NCI-H460 (cell line): ENCODE measurements around the gene TANGO2. TPM values are rescaled to one million over a fixed set of nuclear protein-coding genes. Genes with fewer than 3 reads are reported as not detected.

ENCODE experiments used
- DNase-seq: peaks from one replicate; pipeline ENCODE4 v3.0.0-alpha.2; 2016; ENCODE audit warnings: low read depth; ENCODE audit errors: extremely low read depth
- small RNA-seq, 2 experiments: library from RNA; depleted of rRNA; stranded (forward); fragments of <200 nt; gene quantifications; one replicate each; pipeline ENCODE3, GENCODE V24; 2014
- total RNA-seq: library from RNA; depleted of rRNA; stranded (reverse); fragments of >200 nt; shearing (Covaris generic); gene quantifications from 2 replicates; pipeline ENCODE4 v1.2.3, GENCODE V29; 2014; rRNA removed

TANGO2 gene
- total RNA-seq, 1 experiment from 2014 or later, result 13.0 TPM

DNA sequence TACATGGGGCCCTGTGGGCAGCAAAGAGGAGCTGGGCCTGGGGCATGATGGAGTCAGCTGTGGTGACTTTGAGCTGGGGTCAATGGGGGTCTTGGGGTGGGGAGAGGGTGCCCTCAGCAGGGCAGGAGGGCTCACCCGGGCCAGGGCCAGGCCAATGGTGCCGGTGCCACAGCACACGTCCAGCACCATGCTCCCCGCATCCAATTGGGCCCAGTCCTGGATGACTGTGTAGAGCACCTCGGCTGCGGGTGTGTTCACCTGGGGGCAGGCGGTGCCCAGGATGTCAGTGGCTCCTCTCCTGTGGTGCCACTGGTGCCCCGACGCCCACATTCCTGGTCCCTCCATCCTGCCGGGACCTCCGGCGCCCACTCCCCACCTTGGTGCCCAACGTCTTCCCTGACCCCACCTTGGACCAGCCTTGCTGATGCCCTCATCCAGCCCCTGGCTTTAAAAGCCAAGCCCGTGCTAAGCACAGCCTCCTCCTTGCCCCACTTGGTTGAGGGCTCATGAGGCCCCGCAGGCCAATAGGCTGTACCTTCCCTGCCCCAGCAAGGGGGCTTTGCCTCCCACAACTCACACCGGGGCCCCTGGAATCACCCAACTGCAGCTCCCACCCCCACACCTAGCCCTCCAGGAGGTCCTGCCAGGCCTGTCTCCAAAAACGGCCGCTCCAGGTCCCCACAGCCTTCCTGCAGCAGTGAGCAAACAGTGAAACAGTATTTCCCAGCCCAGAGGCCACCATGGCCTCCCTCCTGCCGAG, 92.8 kb downstream of the TANGO2 start:
- no peak for DNase-seq

DNA sequence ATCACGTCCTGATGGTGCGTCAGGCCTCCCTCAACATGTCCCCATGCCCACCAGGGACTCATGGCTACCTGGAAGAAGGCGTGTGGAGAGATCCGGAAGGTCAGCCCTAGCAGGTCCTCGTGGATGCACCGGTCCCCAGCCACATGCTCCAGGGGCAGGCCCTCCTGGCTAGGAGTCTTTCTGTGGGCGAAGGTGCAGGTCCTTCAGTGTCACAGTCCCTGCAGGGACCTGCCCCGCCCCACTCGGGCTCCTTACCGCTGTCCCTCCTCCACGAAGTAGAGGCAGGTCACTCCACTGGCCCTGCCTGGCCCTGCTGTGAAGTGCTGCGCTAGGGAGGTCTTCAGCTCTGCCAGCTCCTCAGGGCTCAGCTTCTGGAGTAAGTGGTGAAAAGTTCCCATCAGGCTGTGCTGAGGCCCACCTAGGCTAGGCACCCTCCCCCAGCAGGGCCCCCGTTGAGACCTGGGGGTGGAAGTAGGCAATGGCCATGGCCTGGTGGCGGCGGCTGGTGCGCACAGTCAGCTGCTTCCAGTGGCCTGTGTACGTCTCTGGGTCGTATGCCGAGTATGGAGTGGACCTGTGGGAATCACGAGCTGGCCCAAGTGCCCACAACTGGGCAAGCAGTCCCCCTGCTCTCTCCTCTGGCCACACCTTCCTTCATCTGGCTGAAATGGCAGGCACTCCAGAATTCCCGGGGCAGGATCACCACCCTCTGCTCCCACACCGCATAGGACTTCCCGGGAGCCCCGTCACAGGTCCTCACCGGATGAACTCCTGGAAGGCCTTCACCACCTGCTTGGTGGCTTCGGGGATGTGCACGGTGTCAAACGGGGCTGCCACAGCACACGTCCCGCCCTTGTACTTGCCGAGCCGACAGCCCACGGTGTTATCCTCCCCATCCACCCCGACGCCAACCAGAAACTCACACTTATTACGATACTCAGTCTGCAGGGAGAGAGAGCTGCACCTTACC, 93.9 kb downstream of the TANGO2 start:
- DNase-seq, result no peak

DNA sequence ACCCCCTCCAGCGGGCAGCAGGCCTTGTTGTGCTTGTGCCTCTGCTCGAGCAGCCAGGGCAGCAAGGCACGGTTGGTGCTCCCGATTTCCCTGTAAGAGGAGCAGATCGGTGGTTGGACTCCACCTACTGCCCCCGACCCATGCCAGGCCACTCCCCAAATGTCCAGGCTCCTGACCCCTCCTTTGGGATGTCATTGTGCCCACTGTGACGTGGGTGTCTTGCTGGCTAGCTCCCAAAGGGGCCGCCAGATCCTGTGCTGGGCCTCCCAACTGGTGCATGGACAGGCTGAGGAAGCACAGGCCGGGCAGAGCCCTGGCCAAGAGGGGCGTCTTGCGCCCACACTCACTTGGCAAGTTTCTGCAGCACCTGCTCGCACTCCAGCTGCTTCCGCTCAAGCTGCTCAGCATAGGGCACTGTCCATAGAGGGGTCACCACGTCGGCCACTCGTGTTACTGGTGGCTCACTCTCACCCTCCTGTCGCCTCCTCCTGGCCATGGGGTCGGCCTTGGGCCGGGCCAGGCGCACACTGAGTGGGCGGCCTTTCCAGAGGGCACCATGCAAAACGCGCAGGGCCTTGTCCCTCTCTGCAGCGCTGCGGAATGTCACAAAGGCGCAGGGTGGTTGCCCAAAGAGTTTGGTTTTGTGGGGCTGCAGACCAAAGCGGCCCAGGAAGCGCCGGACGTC, 94.9 kb downstream of the TANGO2 start, which contains the start of gene RANBP1:
Gene RANBP1 (plus strand): TSS at position 414 of the 685 bp plus-strand sequence. CDS start 81 bp downstream, at position 495.
- DNase-seq, result no peak

DNA sequence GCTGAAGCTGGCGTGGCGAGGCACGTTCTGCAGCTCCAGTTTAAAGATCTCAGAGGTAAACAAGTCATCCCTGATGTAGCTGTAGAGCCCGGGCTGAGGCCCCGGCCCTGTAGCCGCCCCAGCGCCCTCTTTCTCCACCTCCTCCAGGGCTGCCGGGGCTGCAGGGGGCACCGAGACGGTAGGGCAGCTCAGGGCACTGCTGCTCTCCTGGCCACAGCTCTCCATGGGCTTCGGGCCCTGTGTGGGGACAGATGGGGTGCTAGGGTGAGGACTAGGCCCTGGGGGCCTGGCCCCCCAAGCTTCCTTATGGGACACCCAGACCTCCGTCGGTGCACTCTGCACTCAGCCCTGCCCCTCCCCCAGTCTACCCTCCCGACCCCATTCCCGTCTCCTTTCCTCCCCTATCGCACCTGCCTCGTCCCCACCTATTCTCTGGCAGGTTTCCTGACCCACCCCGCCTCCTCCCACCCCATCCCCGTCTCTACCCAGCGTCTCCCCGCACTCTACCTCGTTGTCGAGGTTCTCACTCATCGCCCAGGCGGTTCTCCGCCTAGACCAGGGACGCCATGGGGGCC, 95.6 kb downstream of the TANGO2 start:
- no peak for DNase-seq

Small RNAs within 50 kb of the gene (small RNA-seq; reads per million reads assigned to genes)
- gene MIR185 (0.37 to 3.0 reads per million in 2 experiments), gene MIR6816 (0 to 0.04 reads per million in 2 experiments), gene RF00017 (0 reads per million in 2 experiments)

Other genes starting within 250 kb of the TANGO2 start
- 9.6 and 11.7 TPM in 2 replicates for gene GNB1L, start 166.2 kb upstream of the TANGO2 start, total RNA-seq
- gene RTL10, start 166.2 kb upstream of the TANGO2 start, total RNA-seq, result 12.7 and 13.0 TPM in 2 replicates
- gene COMT, start 79.3 kb upstream of the TANGO2 start, total RNA-seq, result 90.3 and 100 TPM in 2 replicates
- gene TXNRD2, start 79.3 kb upstream of the TANGO2 start, total RNA-seq, result 36.4 and 38.2 TPM in 2 replicates
- gene ARVCF, start 4.3 kb upstream of the TANGO2 start, total RNA-seq, result 0.84 and 1.4 TPM in 2 replicates
- 12.7 and 15.2 TPM in 2 replicates for gene DGCR8, start 59.1 kb downstream of the TANGO2 start, total RNA-seq
- gene RANBP1, start 95.0 kb downstream of the TANGO2 start, total RNA-seq, result 186 and 247 TPM in 2 replicates
- 23.8 and 29.1 TPM in 2 replicates for gene TRMT2A, start 96.1 kb downstream of the TANGO2 start, total RNA-seq
- gene ZDHHC8, start 110.7 kb downstream of the TANGO2 start, total RNA-seq, result 6.5 and 8.1 TPM in 2 replicates
- not detected in 2 replicates for gene CCDC188, start 129.9 kb downstream of the TANGO2 start, total RNA-seq
- 1.6 and 1.9 TPM in 2 replicates for gene RTN4R, start 247.2 kb downstream of the TANGO2 start, total RNA-seq